HEK293 (cell line): ENCODE results near the gene MAGED2.

Source experiments
- CTCF ChIA-PET: fragments of 350-600 bp; formaldehyde crosslinking; extraction: SDS; loops from one replicate; lab custom pipeline; 2021; ENCODE audit warnings: antibody characterized with exemption; lab: Yijun Ruan, JAX
- POLR2A ChIA-PET: fragments of 300-600 bp; formaldehyde crosslinking; extraction: SDS; loops from one replicate; lab custom pipeline; 2020; ENCODE audit warnings: antibody characterized with exemption, inconsistent platforms; lab: Yijun Ruan, JAX
- H3K27ac ChIP-seq: fragments of 200-500 bp; sonication (Bioruptor generic); 2 replicates; pipeline ENCODE4 v1.5.1; 2014; ENCODE audit warnings: low read depth, low read length, control low read depth, inconsistent platforms; ENCODE audit errors: extremely low read depth
- H3K36me3 ChIP-seq, 2 experiments: fragments of 200-500 bp in 1 of 2; sonication (Bioruptor generic) in 1 of 2; 1 replicate in 1 of 2; 2 replicates in 1 of 2; pipeline ENCODE4 v1.5.1; 2014 to 2017; ENCODE audit warnings: inconsistent platforms in 2 of 2, low read length in 2 of 2; ENCODE audit not compliant: control insufficient read depth in 2 of 2, insufficient read depth in 1 of 2
- H3K4me1 ChIP-seq: fragments of 200-500 bp; sonication (Bioruptor generic); 2 replicates; pipeline ENCODE4 v1.5.1; 2014; ENCODE audit warnings: mild to moderate bottlenecking, low read length, inconsistent platforms; ENCODE audit not compliant: control insufficient read depth, insufficient read depth
- H3K4me3 ChIP-seq: 2 replicates; pipeline ENCODE4 v1.5.1; 2011; ENCODE audit warnings: low read depth, mild to moderate bottlenecking, control low read depth, low read length, moderate library complexity
- H3K9me3 ChIP-seq: fragments of 200-500 bp; sonication (Bioruptor generic); 2 replicates; pipeline ENCODE4 v1.5.1; 2014; ENCODE audit warnings: low read depth, low read length, inconsistent platforms; ENCODE audit not compliant: control insufficient read depth, insufficient read depth
- HOXC10 ChIP-seq: sonication (generic); formaldehyde crosslinking; IDR thresholded peaks from 2 replicates; pipeline ENCODE4 v1.8.1; 2023; ENCODE audit warnings: mild to moderate bottlenecking, missing genetic modification reagents
- IKZF3 ChIP-seq: fragments of 450-650 bp; IDR thresholded peaks from 2 replicates; pipeline ENCODE4 v1.5.0; 2018; ENCODE audit warnings: missing biosample characterization, mild to moderate bottlenecking, missing genetic modification characterization, moderate library complexity
- KLF8 ChIP-seq: fragments of 450-650 bp; formaldehyde crosslinking; IDR thresholded peaks from 2 replicates; pipeline ENCODE4 v1.5.1; 2016; ENCODE audit warnings: missing biosample characterization, missing genetic modification characterization
- MEIS1 ChIP-seq: sonication (generic); formaldehyde crosslinking; IDR thresholded peaks from 2 replicates; pipeline ENCODE4 v1.8.1; 2022; ENCODE audit warnings: missing genetic modification reagents, mild to moderate bottlenecking, borderline replicate concordance
- OVOL3 ChIP-seq: fragments of 450-650 bp; formaldehyde crosslinking; IDR thresholded peaks from 2 replicates; pipeline ENCODE4 v1.5.1; 2016; ENCODE audit warnings: missing biosample characterization, missing genetic modification characterization
- PATZ1 ChIP-seq: fragments of 450-650 bp; formaldehyde crosslinking; IDR thresholded peaks from 2 replicates; pipeline ENCODE4 v1.5.1; 2016; ENCODE audit warnings: missing biosample characterization, missing genetic modification characterization
- PBX3 ChIP-seq: sonication (generic); formaldehyde crosslinking; IDR thresholded peaks from 2 replicates; pipeline ENCODE4 v1.8.1; 2022; ENCODE audit warnings: mild to moderate bottlenecking, moderate library complexity, missing genetic modification reagents
- SCRT1 ChIP-seq: fragments of 450-650 bp; formaldehyde crosslinking; IDR thresholded peaks from 2 replicates; pipeline ENCODE4 v1.5.1; 2016; ENCODE audit warnings: missing biosample characterization, missing genetic modification characterization, borderline replicate concordance
- YY1 ChIP-seq: fragments of 450-650 bp; formaldehyde crosslinking; IDR thresholded peaks from 2 replicates; pipeline ENCODE4 v1.5.1; 2018; ENCODE audit warnings: missing biosample characterization, missing genetic modification characterization
- ZBTB1 ChIP-seq: fragments of 450-650 bp; formaldehyde crosslinking; IDR thresholded peaks from 2 replicates; pipeline ENCODE4 v1.5.1; 2016; ENCODE audit warnings: missing biosample characterization, missing genetic modification characterization
- ZFP41 ChIP-seq: fragments of 450-650 bp; formaldehyde crosslinking; IDR thresholded peaks from 2 replicates; pipeline ENCODE4 v1.5.1; 2016; ENCODE audit warnings: missing biosample characterization, missing genetic modification characterization, borderline replicate concordance
- ZNF133 ChIP-seq: fragments of 450-650 bp; formaldehyde crosslinking; IDR thresholded peaks from 2 replicates; pipeline ENCODE4 v1.5.1; 2016; ENCODE audit warnings: missing biosample characterization, missing genetic modification characterization
- ZNF155 ChIP-seq: fragments of 450-650 bp; formaldehyde crosslinking; IDR thresholded peaks from 2 replicates; pipeline ENCODE4 v1.5.1; 2016; ENCODE audit warnings: missing biosample characterization, missing genetic modification characterization
- ZNF2 ChIP-seq: fragments of 450-650 bp; formaldehyde crosslinking; IDR thresholded peaks from 2 replicates; pipeline ENCODE4 v1.5.1; 2016; ENCODE audit warnings: missing biosample characterization, missing genetic modification characterization
- ZNF394 ChIP-seq: fragments of 450-650 bp; formaldehyde crosslinking; IDR thresholded peaks from 2 replicates; pipeline ENCODE4 v1.5.1; 2016; ENCODE audit warnings: missing biosample characterization, missing genetic modification characterization, mild to moderate bottlenecking, moderate library complexity, borderline replicate concordance
- ZNF433 ChIP-seq: fragments of 450-650 bp; formaldehyde crosslinking; IDR thresholded peaks from 2 replicates; pipeline ENCODE4 v1.5.1; 2016; ENCODE audit warnings: missing biosample characterization, missing genetic modification characterization, low read depth
- ZNF48 ChIP-seq: fragments of 450-650 bp; formaldehyde crosslinking; IDR thresholded peaks from 2 replicates; pipeline ENCODE4 v1.5.1; 2016; ENCODE audit warnings: missing biosample characterization, missing genetic modification characterization
- ZNF488 ChIP-seq: fragments of 450-650 bp; formaldehyde crosslinking; IDR thresholded peaks from 2 replicates; pipeline ENCODE4 v1.5.1; 2016; ENCODE audit warnings: missing biosample characterization, missing genetic modification characterization
- ZNF530 ChIP-seq: fragments of 450-650 bp; formaldehyde crosslinking; IDR thresholded peaks from 2 replicates; pipeline ENCODE4 v1.5.1; 2016; ENCODE audit warnings: low read depth, missing biosample characterization, missing genetic modification characterization
- ZNF549 ChIP-seq: fragments of 450-650 bp; IDR thresholded peaks from 2 replicates; pipeline ENCODE4 v1.5.1; 2018; ENCODE audit warnings: missing biosample characterization, missing genetic modification characterization, mild to moderate bottlenecking, inconsistent platforms, moderate library complexity
- ZNF660 ChIP-seq: fragments of 450-650 bp; IDR thresholded peaks from 2 replicates; pipeline ENCODE4 v1.5.1; 2018; ENCODE audit warnings: missing biosample characterization, mild to moderate bottlenecking, missing genetic modification characterization
- ZNF707 ChIP-seq: fragments of 450-650 bp; formaldehyde crosslinking; IDR thresholded peaks from 2 replicates; pipeline ENCODE4 v1.5.1; 2016; ENCODE audit warnings: missing biosample characterization, missing genetic modification characterization
- ZSCAN5A ChIP-seq: fragments of 450-650 bp; formaldehyde crosslinking; IDR thresholded peaks from 2 replicates; pipeline ENCODE4 v1.5.1; 2016; ENCODE audit warnings: missing biosample characterization, missing genetic modification characterization

The MAGED2 gene

GRCh38 chrX:54824722-54825121 lies 17.2 kb downstream of the MAGED2 start:
- ChIA-PET POLR2A (no interaction called here), CTCF (no interaction called here)
- Histone ChIP-seq H3K4me1 (no peaks in the 10 kb centered on the region), H3K27ac (no peak overlapping the region), H3K36me3 (no peaks in the 10 kb centered on the region), H3K9me3 (no peaks in the 10 kb centered on the region), H3K4me3 (no peak overlapping the region)
- TF ChIP-seq ZNF549 (tag by site-specific recombination) (no peak), YY1 (tag by site-specific recombination) (no peak), ZSCAN5A (tag by site-specific recombination) (no peak), ZNF48 (tag by site-specific recombination) (no peak), MEIS1 (CRISPR knock-in tag) (no peak), SCRT1 (tag by site-specific recombination) (no peak)

GRCh38 chrX:54825716-54826438 lies 18.3 kb downstream of the MAGED2 start:
- Histone ChIP-seq H3K9me3 (no peaks in the 10 kb centered on the region), H3K4me1 (no peaks in the 10 kb centered on the region), H3K36me3 (no peaks in the 10 kb centered on the region), H3K4me3 (no peak overlapping the region)
- CTCF ChIA-PET: interaction anchor here (0.7 kb wide), 1 partner anchor 505 kb away, joined by 3 read pairs; no protein-coding TSS in a partner anchor
- TF ChIP-seq OVOL3 (no peak), PBX3 (CRISPR knock-in tag) (no peak), IKZF3 (no peak), ZNF660 (tag by site-specific recombination) (no peak), PATZ1 (tag by site-specific recombination) (no peak), ZNF133 (no peak), ZNF530 (no peak), KLF8 (no peak), HOXC10 (CRISPR knock-in tag) (no peak), ZNF2 (no peak), ZNF394 (tag by site-specific recombination) (no peak), ZFP41 (no peak), ZNF155 (tag by site-specific recombination) (no peak), ZBTB1 (tag by site-specific recombination) (no peak), ZNF707 (tag by site-specific recombination) (no peak), ZNF433 (no peak), ZSCAN5A (tag by site-specific recombination) (no peak), ZNF488 (tag by site-specific recombination) (no peak)
- TF ChIP-seq, all 188 proteins: peak for 0
- POLR2A ChIA-PET: no interaction called here
- no peak overlapping the region for H3K27ac ChIP-seq
